Endodermal cell (in vitro differentiated cells): ENCODE results near the gene AP3S2. TPM values are rescaled to one million over a fixed set of nuclear protein-coding genes. Genes with fewer than 3 reads are reported as not detected.

Experiments used
- DNase-seq: peaks from one replicate; pipeline ENCODE4 v3.0.0-alpha.2; 2017
- H3K27ac ChIP-seq: 2 replicates; pipeline ENCODE4 v1.5.1; 2013; ENCODE audit warnings: mild to moderate bottlenecking, low read depth, low read length, moderate library complexity
- H3K27me3 ChIP-seq: 2 replicates; pipeline ENCODE4 v1.6.1; 2013; ENCODE audit warnings: mild to moderate bottlenecking, low read length, moderate library complexity; ENCODE audit not compliant: insufficient read depth, control insufficient read depth, poor library complexity, severe bottlenecking
- H3K36me3 ChIP-seq: 2 replicates; pipeline ENCODE4 v1.7.0; 2013; ENCODE audit warnings: mild to moderate bottlenecking, low read length, moderate library complexity; ENCODE audit not compliant: control insufficient read depth, insufficient read depth
- H3K4me1 ChIP-seq: one replicate; pipeline ENCODE4 v1.7.0; 2013; ENCODE audit warnings: low read length; ENCODE audit not compliant: control insufficient read depth, insufficient read depth
- H3K4me3 ChIP-seq: 2 replicates; pipeline ENCODE4 v1.5.1; 2013; ENCODE audit warnings: mild to moderate bottlenecking, low read length, moderate library complexity
- H3K9ac ChIP-seq: 2 replicates; pipeline ENCODE4 v1.6.1; 2013; ENCODE audit warnings: mild to moderate bottlenecking, low read length, moderate library complexity; ENCODE audit not compliant: poor library complexity, severe bottlenecking; ENCODE audit errors: extremely low read depth
- H3K9me3 ChIP-seq: 2 replicates; pipeline ENCODE4 v1.6.1; 2013; ENCODE audit warnings: mild to moderate bottlenecking, low read length, moderate library complexity; ENCODE audit not compliant: control insufficient read depth
- H3K27ac Mint-ChIP-seq: 2 replicates; pipeline ENCODE4 v1.8.0; 2020; ENCODE audit warnings: mixed read lengths
- H3K27me3 Mint-ChIP-seq: 2 replicates; pipeline ENCODE4 v1.8.0; 2021; ENCODE audit warnings: mild to moderate bottlenecking, mixed read lengths; ENCODE audit not compliant: insufficient read depth
- H3K36me3 Mint-ChIP-seq: 2 replicates; pipeline ENCODE4 v1.8.0; 2020; ENCODE audit warnings: low read depth, mixed read lengths
- H3K4me1 Mint-ChIP-seq: 2 replicates; pipeline ENCODE4 v1.8.0; 2020; ENCODE audit warnings: mixed read lengths
- H3K4me3 Mint-ChIP-seq: 2 replicates; pipeline ENCODE4 v1.8.0; 2020; ENCODE audit warnings: mild to moderate bottlenecking, moderate library complexity, mixed read lengths
- H3K9me3 Mint-ChIP-seq: 2 replicates; pipeline ENCODE4 v1.8.0; 2020; ENCODE audit warnings: mild to moderate bottlenecking, mixed read lengths
- WGBS, 2 experiments: methylation state at CpG; one replicate each; pipeline versions ENCODE4 v1.1.5 to v1.1.7; 2013; ENCODE audit warnings: missing lambda C conversion rate in 2 of 2, mixed read lengths in 1 of 2; ENCODE audit not compliant: insufficient coverage in 1 of 2, insufficient read length in 1 of 2; 5-methylcytosine and 5-hydroxymethylcytosine counted together
- total RNA-seq, 2 donors: library from RNA; stranded (reverse); fragmentation: NEBNext Ultra II Directional in 1 of 2; extraction: Animal tissue kit (Norgen Biotek cat#: 25700) in 1 of 2; gene quantifications; 2 replicates in 1 of 2; 3 replicates in 1 of 2; pipeline ENCODE4 v1.2.1, GENCODE V29; 2021
- TF ChIP-seq, protein P1 (sequence below): fragments of 200-600 bp; sonication (generic); conservative IDR thresholded peaks from 2 replicates; pipeline ENCODE4 v1.5.0; 2021; ENCODE audit warnings: antibody characterized with exemption, mild to moderate bottlenecking

AP3S2 gene
- total RNA-seq, 2 donors from 2014 or later = 39.5 to 54.4 TPM

DNA sequence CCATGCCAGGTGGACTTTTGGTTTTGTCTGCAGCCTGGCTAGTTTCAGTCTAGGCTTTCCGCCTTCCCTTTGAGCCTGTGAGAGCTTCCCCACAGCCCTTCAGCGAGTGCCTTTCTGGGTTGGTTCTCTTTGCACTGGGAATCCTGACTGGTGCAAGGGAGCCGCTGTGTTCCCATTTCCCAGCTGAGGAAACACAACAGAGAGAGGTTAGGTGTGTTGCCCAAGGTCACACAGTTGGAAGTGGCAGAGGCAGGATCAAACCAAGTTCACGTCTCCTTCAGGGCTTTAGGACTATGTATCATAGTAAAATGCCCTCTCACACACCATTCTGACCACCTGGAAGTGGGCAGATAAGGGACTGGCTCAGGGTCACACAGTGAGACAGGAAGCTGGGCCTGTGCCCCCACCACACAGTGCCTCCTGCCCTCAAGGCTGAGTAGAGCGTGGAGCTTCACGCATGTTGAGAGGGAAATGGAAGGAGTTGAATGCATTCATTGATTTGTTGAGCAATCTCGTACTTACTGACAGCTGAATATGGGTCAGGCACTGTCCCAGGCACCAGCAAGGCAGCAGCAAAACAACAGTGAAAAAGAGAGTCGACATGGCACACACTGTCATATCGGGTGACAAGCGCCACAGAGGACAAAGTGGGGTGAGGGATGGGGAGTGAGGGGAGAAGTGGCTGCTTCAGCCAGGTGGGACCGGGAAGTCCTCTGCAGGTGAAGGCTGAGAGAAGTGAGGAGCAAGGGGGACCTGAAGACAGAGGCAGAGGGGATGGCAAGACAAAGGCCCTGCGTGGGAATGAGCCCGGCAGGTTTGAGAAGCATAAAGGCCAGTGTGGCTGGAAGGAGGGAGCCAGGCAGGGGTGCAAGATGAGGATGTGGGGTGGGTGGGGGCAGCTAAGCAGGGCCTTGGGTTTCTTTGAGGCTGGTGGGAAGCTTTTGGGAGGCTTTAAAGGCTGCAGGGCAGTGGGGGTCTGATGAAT lies 66.8 kb downstream of the AP3S2 start:
- no peak overlapping the region for H3K9ac ChIP-seq
- H3K4me3 ChIP-seq = no peak overlapping the region
- no peak for DNase-seq
- H3K27ac Mint-ChIP-seq = no peak overlapping the region
- H3K9me3 ChIP-seq = no peaks in the 10 kb centered on the region
- H3K27ac ChIP-seq = no peak overlapping the region
- no peaks in the 10 kb centered on the region for H3K9me3 Mint-ChIP-seq
- H3K27me3 Mint-ChIP-seq = peaks cover 7% of the 10 kb centered on the region
- TF ChIP-seq, protein P1, sequence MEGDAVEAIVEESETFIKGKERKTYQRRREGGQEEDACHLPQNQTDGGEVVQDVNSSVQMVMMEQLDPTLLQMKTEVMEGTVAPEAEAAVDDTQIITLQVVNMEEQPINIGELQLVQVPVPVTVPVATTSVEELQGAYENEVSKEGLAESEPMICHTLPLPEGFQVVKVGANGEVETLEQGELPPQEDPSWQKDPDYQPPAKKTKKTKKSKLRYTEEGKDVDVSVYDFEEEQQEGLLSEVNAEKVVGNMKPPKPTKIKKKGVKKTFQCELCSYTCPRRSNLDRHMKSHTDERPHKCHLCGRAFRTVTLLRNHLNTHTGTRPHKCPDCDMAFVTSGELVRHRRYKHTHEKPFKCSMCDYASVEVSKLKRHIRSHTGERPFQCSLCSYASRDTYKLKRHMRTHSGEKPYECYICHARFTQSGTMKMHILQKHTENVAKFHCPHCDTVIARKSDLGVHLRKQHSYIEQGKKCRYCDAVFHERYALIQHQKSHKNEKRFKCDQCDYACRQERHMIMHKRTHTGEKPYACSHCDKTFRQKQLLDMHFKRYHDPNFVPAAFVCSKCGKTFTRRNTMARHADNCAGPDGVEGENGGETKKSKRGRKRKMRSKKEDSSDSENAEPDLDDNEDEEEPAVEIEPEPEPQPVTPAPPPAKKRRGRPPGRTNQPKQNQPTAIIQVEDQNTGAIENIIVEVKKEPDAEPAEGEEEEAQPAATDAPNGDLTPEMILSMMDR = no peak
- 90 to 94% methylated on average over 10 to 13 of the region's 13 CpGs for WGBS, 2 experiments
- H3K36me3 ChIP-seq = no peaks in the 10 kb centered on the region
- no peaks in the 10 kb centered on the region for H3K4me1 Mint-ChIP-seq
- H3K27me3 ChIP-seq = no peaks in the 10 kb centered on the region
- peaks cover 3% of the 10 kb centered on the region for H3K36me3 Mint-ChIP-seq
- no peak overlapping the region for H3K4me3 Mint-ChIP-seq
- H3K4me1 ChIP-seq = no peaks in the 10 kb centered on the region

DNA sequence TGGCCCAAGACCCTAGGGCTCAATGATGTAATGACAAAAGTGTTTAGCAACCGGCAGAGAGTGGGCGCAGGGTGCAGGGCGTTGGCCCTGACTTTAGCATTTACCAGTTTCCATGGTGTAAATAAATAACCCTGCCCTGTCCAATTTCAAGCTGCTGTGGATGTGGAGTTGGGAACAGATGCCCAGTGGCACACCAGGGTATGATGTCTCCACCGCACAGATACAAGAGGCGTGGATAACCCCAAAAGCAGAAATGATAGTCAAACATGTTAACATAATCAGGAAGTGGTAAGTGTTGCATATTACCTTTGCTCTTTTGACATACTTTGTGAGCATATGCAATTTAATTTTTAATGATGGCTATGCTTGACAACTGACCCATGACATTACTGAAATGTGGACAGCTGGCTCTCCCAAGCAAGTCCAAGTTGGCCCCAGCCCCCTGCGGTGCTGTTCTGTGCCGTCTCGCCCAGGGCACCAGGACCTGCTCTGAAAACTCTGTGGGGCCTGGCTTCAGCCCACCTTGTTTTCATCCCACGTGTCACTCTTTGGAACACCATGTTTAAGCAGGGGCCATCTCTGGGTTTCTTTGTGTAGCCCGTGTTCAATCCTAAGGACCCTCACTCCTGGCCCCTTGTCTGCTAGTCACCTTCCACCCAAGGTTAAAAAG lies 68.4 kb downstream of the AP3S2 start:
- no peak overlapping the region for H3K27ac Mint-ChIP-seq
- Histone ChIP-seq H3K9ac (no peak overlapping the region), H3K36me3 (no peaks in the 10 kb centered on the region), H3K27ac (no peak overlapping the region), H3K9me3 (no peaks in the 10 kb centered on the region), H3K4me1 (no peaks in the 10 kb centered on the region), H3K27me3 (no peaks in the 10 kb centered on the region), H3K4me3 (no peak overlapping the region)
- no peak for DNase-seq
- no peaks in the 10 kb centered on the region for H3K36me3 Mint-ChIP-seq
- no peaks in the 10 kb centered on the region for H3K9me3 Mint-ChIP-seq
- WGBS, 2 experiments = 87 to 91% methylated on average over 6 to 10 of the region's 10 CpGs
- H3K4me3 Mint-ChIP-seq = no peak overlapping the region
- TF ChIP-seq, protein P1 = no peak
- no peaks in the 10 kb centered on the region for H3K4me1 Mint-ChIP-seq
- H3K27me3 Mint-ChIP-seq = peaks cover 22% of the 10 kb centered on the region

DNA sequence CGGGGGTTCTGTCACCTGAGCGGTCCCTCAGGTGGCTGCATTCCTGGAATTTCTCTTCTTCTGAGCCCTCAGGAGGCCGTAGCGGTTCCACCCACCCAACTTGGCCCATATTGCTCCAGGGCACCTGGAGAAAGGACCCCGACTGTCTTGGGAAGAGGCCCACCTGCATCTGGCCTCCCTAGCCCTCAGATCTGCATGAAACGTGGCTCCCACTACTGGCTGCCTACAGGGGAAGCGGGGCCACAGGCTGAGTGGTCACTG lies 69.3 kb downstream of the AP3S2 start:
- TF ChIP-seq, protein P1 = no peak
- DNase-seq = no peak

More for the DNA sequence above, 69.3 kb downstream of the AP3S2 start:
- Mint-ChIP-seq H3K4me1 (no peaks in the 10 kb centered on the region), H3K4me3 (no peak overlapping the region), H3K27me3 (peaks cover 22% of the 10 kb centered on the region), H3K9me3 (no peaks in the 10 kb centered on the region), H3K27ac (no peak overlapping the region), H3K36me3 (no peaks in the 10 kb centered on the region)
- H3K9me3 ChIP-seq = no peaks in the 10 kb centered on the region
- H3K4me1 ChIP-seq = no peaks in the 10 kb centered on the region
- no peak overlapping the region for H3K4me3 ChIP-seq
- 86 to 90% methylated on average over 6 to 7 of the region's 7 CpGs for WGBS, 2 experiments
- no peak overlapping the region for H3K9ac ChIP-seq
- no peak overlapping the region for H3K27ac ChIP-seq
- H3K27me3 ChIP-seq = no peaks in the 10 kb centered on the region
- H3K36me3 ChIP-seq = no peaks in the 10 kb centered on the region
